GM23338 (cell line): ENCODE results near the gene PYGO2. TPM values are rescaled to one million over a fixed set of nuclear protein-coding genes. Genes with fewer than 3 reads are reported as not detected.
A peak's percentile ranks its signal among the peaks of the same experiment; 100 is the strongest.

ENCODE experiments used
- ATAC-seq: fragments of 200-7000 bp; cut with Tn5 transposase; 3 replicates; pipeline ENCODE4 v1.9.1; 2020
- DNase-seq: peaks from one replicate; pipeline ENCODE4 v3.0.0-alpha.2; 2015; ENCODE audit warnings: low spot score
- H2AFZ ChIP-seq: fragments of 200-600 bp; sonication (generic); 2 replicates; pipeline ENCODE4 v1.8.0; 2016; ENCODE audit warnings: antibody characterized with exemption, mild to moderate bottlenecking, moderate library complexity
- H3F3A ChIP-seq: fragments of 200-600 bp; sonication (generic); replicated peaks from 2 replicates; pipeline ENCODE4 v1.8.0; 2017; ENCODE audit warnings: antibody characterized with exemption, mixed run types, low read depth
- H3K27ac ChIP-seq: fragments of 200-600 bp; sonication (generic); 2 replicates; pipeline ENCODE4 v1.6.1; 2016; ENCODE audit warnings: low read depth
- H3K27me3 ChIP-seq: fragments of 200-600 bp; sonication (generic); 2 replicates; pipeline ENCODE4 v1.8.0; 2016; ENCODE audit warnings: mild to moderate bottlenecking, mixed run types, moderate library complexity; ENCODE audit not compliant: insufficient read depth
- H3K36me3 ChIP-seq: fragments of 200-600 bp; sonication (generic); 2 replicates; pipeline ENCODE4 v1.8.0; 2016; ENCODE audit warnings: mild to moderate bottlenecking; ENCODE audit not compliant: insufficient read depth
- H3K4me1 ChIP-seq: fragments of 200-600 bp; sonication (generic); 2 replicates; pipeline ENCODE4 v1.8.0; 2016; ENCODE audit warnings: mild to moderate bottlenecking, moderate library complexity; ENCODE audit not compliant: insufficient read depth
- H3K4me2 ChIP-seq: fragments of 200-600 bp; sonication (generic); 2 replicates; pipeline ENCODE4 v1.7.1; 2017; ENCODE audit warnings: mixed run types
- H3K4me3 ChIP-seq: fragments of 200-600 bp; sonication (generic); 2 replicates; pipeline ENCODE4 v1.6.1; 2016; ENCODE audit warnings: mixed run types
- H3K79me2 ChIP-seq: fragments of 200-600 bp; sonication (generic); replicated peaks from 2 replicates; pipeline ENCODE4 v1.8.0; 2017; ENCODE audit warnings: mild to moderate bottlenecking; ENCODE audit not compliant: insufficient read depth
- H3K9me2 ChIP-seq: fragments of 200-600 bp; sonication (generic); 2 replicates; pipeline ENCODE4 v1.8.0; 2017; ENCODE audit not compliant: insufficient read depth
- H4K20me1 ChIP-seq: fragments of 200-600 bp; sonication (generic); replicated peaks from 2 replicates; pipeline ENCODE4 v1.8.0; 2017; ENCODE audit warnings: mild to moderate bottlenecking; ENCODE audit not compliant: insufficient read depth
- H3K27ac Mint-ChIP-seq: 2 replicates; pipeline ENCODE4 v1.8.0; 2020; ENCODE audit warnings: inconsistent platforms, mild to moderate bottlenecking, moderate library complexity, mixed read lengths
- H3K27me3 Mint-ChIP-seq: 3 replicates; pipeline ENCODE4 v1.8.0; 2022; ENCODE audit warnings: low read depth, mild to moderate bottlenecking, moderate library complexity, mixed read lengths, inconsistent platforms; ENCODE audit not compliant: insufficient read depth, poor library complexity
- H3K36me3 Mint-ChIP-seq: 3 replicates; pipeline ENCODE4 v1.8.0; 2021; ENCODE audit warnings: low read depth, mild to moderate bottlenecking, inconsistent platforms, moderate library complexity, mixed read lengths
- H3K4me1 Mint-ChIP-seq: 3 replicates; pipeline ENCODE4 v1.8.0; 2020; ENCODE audit warnings: mild to moderate bottlenecking, inconsistent platforms, mixed read lengths
- H3K4me3 Mint-ChIP-seq: 3 replicates; pipeline ENCODE4 v1.8.0; 2021; ENCODE audit warnings: moderate library complexity, mild to moderate bottlenecking, inconsistent platforms, mixed read lengths
- H3K9me3 Mint-ChIP-seq: 3 replicates; pipeline ENCODE4 v1.8.0; 2020; ENCODE audit warnings: moderate library complexity, mild to moderate bottlenecking, inconsistent platforms, mixed read lengths
- CREB1 ChIP-seq: fragments of 250-450 bp; sonication (Bioruptor Pico); IDR thresholded peaks from 2 replicates; pipeline ENCODE4 v1.5.0; 2020; ENCODE audit warnings: low read depth, mild to moderate bottlenecking, moderate library complexity
- EZH2 ChIP-seq: fragments of 200-600 bp; sonication (generic); IDR thresholded peaks from one replicate; pipeline ENCODE4 v1.8.0; 2017; ENCODE audit warnings: antibody characterized with exemption, mild to moderate bottlenecking, low read depth; ENCODE audit not compliant: unreplicated experiment
- JUNB ChIP-seq: IDR thresholded peaks from one replicate; pipeline ENCODE4 v1.6.1; 2016; ENCODE audit warnings: antibody characterized with exemption; ENCODE audit not compliant: unreplicated experiment
- POLR2AphosphoS5 ChIP-seq: IDR thresholded peaks from 2 replicates; pipeline ENCODE4 v1.6.1; 2016; ENCODE audit warnings: antibody characterized with exemption, low read depth
- REST ChIP-seq: IDR thresholded peaks from one replicate; pipeline ENCODE4 v1.6.1; 2018; ENCODE audit warnings: antibody characterized with exemption; ENCODE audit not compliant: unreplicated experiment
- polyA plus RNA-seq: library from polyadenylated mRNA; unstranded; fragments of >200 nt; fragmentation: Nextera tagmentation; extraction: Ambion mirVana; gene quantifications from 2 replicates; pipeline ENCODE4 v1.2.1, GENCODE V29; 2016
- total RNA-seq: library from RNA; depleted of rRNA; stranded (reverse); fragments of >200 nt; shearing (Covaris generic); gene quantifications from 2 replicates; pipeline ENCODE4 v1.2.3, GENCODE V29; 2014

Gene PYGO2
- total and polyA plus RNA-seq, 2 experiments from 2014 or later, result 11.0 to 29.0 TPM

DNA sequence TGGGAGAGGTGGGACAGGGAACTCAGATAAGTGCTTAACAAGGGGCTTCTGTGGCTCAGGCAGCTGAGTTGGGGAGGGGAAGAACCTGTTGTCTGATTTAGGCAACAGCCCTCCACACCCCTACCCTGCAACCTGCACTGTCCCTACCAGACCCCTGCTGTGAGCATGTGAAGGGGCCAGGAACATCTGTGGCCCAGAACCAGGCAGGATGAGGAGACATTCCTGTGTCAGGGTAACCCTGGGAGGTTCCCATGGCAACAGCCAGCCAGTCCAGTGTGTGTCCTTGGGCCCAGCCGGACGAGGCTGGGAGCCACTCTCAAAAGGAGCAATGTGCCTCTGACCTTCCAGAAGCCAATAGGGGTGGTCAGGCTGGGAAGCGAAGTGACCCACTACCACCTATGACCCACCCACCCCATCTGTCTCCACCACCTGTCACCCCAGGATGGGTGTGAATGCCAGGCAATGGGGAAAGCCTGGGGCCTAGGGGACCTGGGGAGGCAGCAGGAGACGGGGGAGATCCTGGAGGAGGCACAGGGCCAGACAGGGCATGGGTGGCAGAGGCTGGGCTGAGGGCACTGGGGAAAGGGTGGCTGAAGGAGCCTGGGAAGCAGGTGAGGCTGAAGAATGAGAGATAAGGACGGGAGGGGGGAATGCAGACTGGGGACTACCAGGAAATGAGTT, 20.1 kb downstream of the PYGO2 start:
- Histone ChIP-seq H3K9me2 (no peaks in the 10 kb centered on the region), H3F3A (peaks cover 10% of the 10 kb centered on the region), H3K4me2 (no peak overlapping the region), H4K20me1 (no peaks in the 10 kb centered on the region), H3K36me3 (no peaks in the 10 kb centered on the region), H3K4me3 (no peak overlapping the region), H3K79me2 (no peaks in the 10 kb centered on the region), H3K4me1 (peaks cover 14% of the 10 kb centered on the region), H3K27me3 (no peaks in the 10 kb centered on the region), H3K27ac (no peak overlapping the region), H2AFZ (no peak overlapping the region)
- TF ChIP-seq REST, result no peak
- TF ChIP-seq EZH2, result no peak
- no peak for TF ChIP-seq JUNB
- TF ChIP-seq CREB1 (CRISPR knock-in tag), result no peak
- DNase-seq, result peak; percentile 66
- H3K36me3 Mint-ChIP-seq, result no peaks in the 10 kb centered on the region; the same call in 1 of the 3 replicates
- H3K4me3 Mint-ChIP-seq, result no peak overlapping the region
- peaks cover under 1% of the 10 kb centered on the region; the same call in 1 of the 3 replicates for H3K9me3 Mint-ChIP-seq
- peaks cover 29% of the 10 kb centered on the region for H3K4me1 Mint-ChIP-seq
- ATAC-seq, result no peak
- H3K27me3 Mint-ChIP-seq, result peaks cover 27% of the 10 kb centered on the region
- no peak overlapping the region; the same call in 1 of the 2 replicates for H3K27ac Mint-ChIP-seq

GRCh38 chr1:154940651-154941194, 20.9 kb downstream of the PYGO2 start:
- peaks cover 32% of the 10 kb centered on the region for H3K4me1 Mint-ChIP-seq
- DNase-seq (no peak), ATAC-seq (no peak)
- H3K4me3 ChIP-seq, result no peak overlapping the region
- peaks cover 24% of the 10 kb centered on the region for H3K27me3 Mint-ChIP-seq
- no peaks in the 10 kb centered on the region; the same call in 1 of the 2 replicates for H3K27me3 ChIP-seq
- H3K9me3 Mint-ChIP-seq, result peaks cover 3% of the 10 kb centered on the region; the same call in 1 of the 3 replicates
- peaks cover 10% of the 10 kb centered on the region for H3F3A ChIP-seq
- H3K27ac Mint-ChIP-seq, result no peak overlapping the region
- no peak overlapping the region for H2AFZ ChIP-seq
- H3K4me1 ChIP-seq, result peaks cover 18% of the 10 kb centered on the region
- TF ChIP-seq POLR2AphosphoS5, result no peak
- no peaks in the 10 kb centered on the region; the same call in 1 of the 2 replicates for H3K79me2 ChIP-seq
- no peaks in the 10 kb centered on the region; the same call in 1 of the 2 replicates for H3K9me2 ChIP-seq
- H4K20me1 ChIP-seq, result no peaks in the 10 kb centered on the region
- no peak overlapping the region for H3K4me2 ChIP-seq
- no peaks in the 10 kb centered on the region; the same call in 2 of the 3 replicates for H3K36me3 Mint-ChIP-seq
- H3K36me3 ChIP-seq, result no peaks in the 10 kb centered on the region
- no peak overlapping the region; the same call in 2 of the 3 replicates for H3K4me3 Mint-ChIP-seq
- no peak overlapping the region for H3K27ac ChIP-seq
